Erythroblast (primary cell): Measurements from ENCODE around the gene PURA.

Source experiments
- GATA1 ChIP-seq: IDR thresholded peaks from 2 replicates; pipeline ENCODE4 v1.6.1; 2011; ENCODE audit warnings: low read depth, mild to moderate bottlenecking, control low read depth, low read length, moderate library complexity
- POLR2A ChIP-seq: IDR thresholded peaks from 2 replicates; pipeline ENCODE4 v1.6.1; 2011; ENCODE audit warnings: mild to moderate bottlenecking, low read length

GRCh38 chr5:140076142-140076541, 37.8 kb upstream of the PURA start:
- TF ChIP-seq POLR2A (no peak), GATA1 (no peak)
